ENCODE results near the gene ECE2. TPM values are rescaled to one million over a fixed set of nuclear protein-coding genes. Genes with fewer than 3 reads are reported as not detected.
A peak's percentile ranks its signal among the peaks of the same experiment; 100 is the strongest.

The ECE2 gene
- total RNA-seq, 2 experiments from 2014 or later = not detected

DNA sequence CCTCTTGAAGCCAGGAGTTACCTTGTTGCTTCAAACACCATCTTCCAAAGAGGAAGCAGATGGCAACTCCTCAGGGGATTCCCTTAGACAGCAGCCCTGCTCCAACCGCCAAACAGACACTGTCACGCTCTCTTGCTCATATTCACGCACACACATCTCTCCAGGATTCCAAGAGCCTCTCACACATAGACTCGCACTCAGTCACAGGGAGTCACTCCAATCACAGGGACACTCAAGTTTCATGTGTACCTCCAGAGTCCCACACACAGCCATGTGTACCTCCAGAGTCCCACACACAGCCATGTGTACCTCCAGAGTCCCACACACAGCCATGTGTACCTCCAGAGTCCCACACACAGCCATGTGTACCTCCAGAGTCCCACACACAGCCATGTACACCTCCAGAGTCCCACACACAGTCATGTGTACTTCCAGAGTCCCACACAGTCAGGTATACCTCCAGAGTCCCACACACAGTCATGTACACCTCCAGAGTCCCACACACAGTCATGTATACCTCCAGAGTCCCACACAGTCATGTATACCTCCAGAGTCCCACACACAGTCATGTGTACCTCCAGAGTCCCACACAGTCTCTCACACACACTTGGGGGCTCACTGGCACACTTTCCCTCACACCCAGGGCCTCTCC, 40.3 kb upstream of the ECE2 start:
- no peaks in the 10 kb centered on the region for H3K9me3 Mint-ChIP-seq (ENCODE audit: low read depth)
- H3K36me3 Mint-ChIP-seq = no peaks in the 10 kb centered on the region
- H3K4me3 Mint-ChIP-seq = no peak overlapping the region
- H3K27ac Mint-ChIP-seq = no peak overlapping the region
- H3K27me3 Mint-ChIP-seq = peaks cover 22% of the 10 kb centered on the region
- CTCF ChIA-PET = interaction anchor here (1.0 to 2.7 kb wide), 2 partner anchors 14 to 17 kb away, joined by 3 to 10 read pairs; partner anchors contain the start of gene EEF1AKMT4
- H3K4me1 Mint-ChIP-seq = peaks cover 4% of the 10 kb centered on the region
- ATAC-seq = no peak
- DNase-seq = no peak

- Mint-ChIP-seq H3K4me3 (no peak overlapping the region), H3K4me1 (peaks cover 2% of the 10 kb centered on the region), H3K9me3 (ENCODE audit: low read depth) (no peaks in the 10 kb centered on the region), H3K27me3 (peaks cover 20% of the 10 kb centered on the region), H3K36me3 (no peaks in the 10 kb centered on the region), H3K27ac (no peak overlapping the region)
- ATAC-seq (no peak), DNase-seq (no peak)
- CTCF ChIA-PET = interaction anchor here (1.0 to 5.3 kb wide), 3 partner anchors 9 to 17 kb away, joined by 3 to 47 read pairs (median 10); partner anchors contain the start of gene EEF1AKMT4
These were observed 39.8 kb upstream of the ECE2 start for GRCh38 chr3:184236033-184236410.

- Mint-ChIP-seq H3K36me3 (no peaks in the 10 kb centered on the region), H3K27ac (no peak overlapping the region)
- ATAC-seq = no peak
These were observed 39.2 kb upstream of the ECE2 start for GRCh38 chr3:184236636-184237035.

DNA sequence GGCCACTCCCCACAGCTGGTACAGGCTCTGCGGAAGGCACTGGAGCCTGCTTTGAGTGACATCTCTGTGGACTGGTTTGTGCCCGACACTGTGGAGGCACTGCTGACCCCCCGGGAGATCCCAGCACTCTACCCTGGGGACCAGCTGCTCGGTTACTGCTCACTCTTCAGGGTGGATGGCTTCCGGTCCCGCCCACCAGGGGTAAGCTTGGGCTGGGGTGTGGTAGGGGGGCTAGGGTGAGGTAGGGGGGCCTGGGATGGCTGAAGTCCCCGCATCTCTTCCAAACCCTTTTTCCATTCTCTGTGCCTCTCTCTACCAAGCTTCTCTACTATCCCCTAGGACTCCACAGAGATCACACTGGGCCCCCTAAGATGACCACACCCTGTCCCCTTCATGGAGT, 38.6 kb upstream of the ECE2 start:
- Mint-ChIP-seq H3K4me3 (no peak overlapping the region), H3K4me1 (no peaks in the 10 kb centered on the region), H3K27ac (no peak overlapping the region), H3K27me3 (peaks cover 8% of the 10 kb centered on the region), H3K9me3 (ENCODE audit: low read depth) (no peaks in the 10 kb centered on the region), H3K36me3 (no peaks in the 10 kb centered on the region)
- no peak for DNase-seq
- CTCF ChIA-PET = interaction anchor here (2.7 to 5.3 kb wide), 2 partner anchors 10 to 13 kb away, joined by 10 to 47 read pairs; partner anchors contain the start of gene EEF1AKMT4
- ATAC-seq = no peak

More at GRCh38 chr3:184236636-184237035, 39.2 kb upstream of the ECE2 start:
- H3K4me1 Mint-ChIP-seq = no peaks in the 10 kb centered on the region
- H3K27me3 Mint-ChIP-seq = peaks cover 14% of the 10 kb centered on the region
- no peak overlapping the region for H3K4me3 Mint-ChIP-seq
- no peak for DNase-seq
- no peaks in the 10 kb centered on the region for H3K9me3 Mint-ChIP-seq (ENCODE audit: low read depth)
- CTCF ChIA-PET = interaction anchor here (1.0 to 5.3 kb wide), 3 partner anchors 9 to 16 kb away, joined by 3 to 47 read pairs (median 10); partner anchors contain the start of gene EEF1AKMT4

GRCh38 chr3:184237807-184238206, 38.0 kb upstream of the ECE2 start:
- H3K9me3 Mint-ChIP-seq (ENCODE audit: low read depth) = no peaks in the 10 kb centered on the region
- H3K4me1 Mint-ChIP-seq = no peaks in the 10 kb centered on the region
- H3K27me3 Mint-ChIP-seq = peaks cover 2% of the 10 kb centered on the region
- CTCF ChIA-PET = interaction anchor here (0.8 to 5.3 kb wide), 3 partner anchors 11 to 13 kb away, joined by 4 to 47 read pairs (median 10); partner anchors contain the start of gene EEF1AKMT4
- H3K27ac Mint-ChIP-seq = no peak overlapping the region
- DNase-seq (no peak), ATAC-seq (no peak)
- peaks cover 3% of the 10 kb centered on the region for H3K36me3 Mint-ChIP-seq
- no peak overlapping the region for H3K4me3 Mint-ChIP-seq

GRCh38 chr3:184238246-184238818, 37.5 kb upstream of the ECE2 start:
- CTCF ChIA-PET = interaction anchor here (0.8 to 5.3 kb wide), 3 partner anchors 11 to 13 kb away, joined by 4 to 47 read pairs (median 10); partner anchors contain the start of gene EEF1AKMT4
- Mint-ChIP-seq H3K4me3 (no peak overlapping the region), H3K4me1 (no peaks in the 10 kb centered on the region), H3K9me3 (ENCODE audit: low read depth) (no peaks in the 10 kb centered on the region), H3K27me3 (no peaks in the 10 kb centered on the region), H3K36me3 (peaks cover 3% of the 10 kb centered on the region), H3K27ac (no peak overlapping the region)
- ATAC-seq = no peak
- no peak for DNase-seq

DNA sequence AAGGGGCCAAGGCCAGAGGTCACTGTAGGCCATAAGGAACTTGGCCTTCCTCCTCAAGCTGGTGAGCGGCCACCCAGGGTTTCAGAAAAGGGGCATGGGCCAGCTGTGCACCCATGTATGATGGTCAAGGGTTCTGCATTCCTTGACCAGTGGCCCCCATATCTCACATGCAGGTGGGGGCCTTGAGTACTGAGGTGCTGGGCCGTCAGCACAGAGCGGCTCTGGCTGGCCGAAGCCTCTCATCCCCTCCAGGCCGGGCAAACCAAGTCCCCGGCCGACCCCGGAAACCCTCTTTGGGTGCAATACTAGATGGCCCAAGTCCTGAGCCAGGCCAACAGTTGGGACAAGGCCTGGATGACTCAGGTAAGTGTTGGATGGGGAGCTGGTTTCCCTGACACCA, 36.6 kb upstream of the ECE2 start:
- Mint-ChIP-seq H3K27me3 (no peaks in the 10 kb centered on the region), H3K4me3 (no peak overlapping the region), H3K9me3 (ENCODE audit: low read depth) (no peaks in the 10 kb centered on the region), H3K36me3 (peaks cover 3% of the 10 kb centered on the region), H3K4me1 (no peaks in the 10 kb centered on the region), H3K27ac (no peak overlapping the region)
- ATAC-seq = no peak
- no peak for DNase-seq
- CTCF ChIA-PET = interaction anchor here (1.7 to 5.3 kb wide), 2 partner anchors 12 to 21 kb away, joined by 4 to 47 read pairs; no protein-coding TSS in a partner anchor

GRCh38 chr3:184239708-184240107, 36.1 kb upstream of the ECE2 start:
- Mint-ChIP-seq H3K27ac (no peak overlapping the region), H3K4me1 (no peaks in the 10 kb centered on the region), H3K9me3 (ENCODE audit: low read depth) (no peaks in the 10 kb centered on the region), H3K36me3 (peaks cover 5% of the 10 kb centered on the region), H3K4me3 (no peak overlapping the region), H3K27me3 (no peaks in the 10 kb centered on the region)
- DNase-seq (no peak), ATAC-seq (no peak)
- CTCF ChIA-PET = interaction anchor here (1.2 to 5.3 kb wide), 5 partner anchors 10 to 20 kb away, joined by 3 to 47 read pairs (median 4); partner anchors contain the start of genes EEF1AKMT4 and VWA5B2

DNA sequence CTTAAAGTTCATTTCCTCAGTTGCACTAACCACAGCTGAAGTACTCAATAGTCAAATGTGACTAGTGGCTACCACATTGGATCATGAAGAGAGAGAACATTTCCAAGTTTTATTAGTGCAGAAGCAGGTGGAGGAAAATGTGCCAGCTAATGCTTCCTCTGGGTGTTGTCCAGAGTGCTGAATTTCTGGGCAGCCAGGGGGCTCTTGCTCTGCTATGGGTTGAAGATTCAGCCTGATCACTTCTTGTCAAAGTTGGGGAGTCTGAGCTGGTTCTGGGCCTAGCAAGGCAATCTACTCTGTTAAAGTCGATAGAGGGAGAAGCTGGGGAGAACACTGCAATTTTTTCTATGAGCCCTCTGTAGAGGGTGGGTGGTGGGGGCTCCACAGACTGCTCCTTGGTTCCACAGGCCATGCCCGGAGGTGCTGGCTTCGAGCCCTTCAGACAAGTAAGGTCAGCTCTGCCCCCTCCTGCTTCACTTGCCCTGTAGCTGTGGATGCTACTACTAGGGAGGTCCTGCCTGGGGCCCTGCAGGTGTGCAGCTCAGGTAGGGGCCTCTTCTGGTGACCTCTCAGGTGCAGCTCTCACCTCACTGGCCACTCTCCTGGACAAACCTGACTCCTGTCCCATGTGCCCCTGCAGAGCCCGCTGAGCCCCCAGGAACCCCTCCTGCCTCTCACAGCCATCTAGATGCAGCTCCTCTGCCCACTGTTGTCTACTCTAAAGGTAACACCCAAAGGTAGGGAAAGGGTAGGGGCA, 35.3 kb upstream of the ECE2 start:
- no peak for ATAC-seq
- Mint-ChIP-seq H3K27ac (no peak overlapping the region), H3K4me3 (no peak overlapping the region), H3K9me3 (ENCODE audit: low read depth) (no peaks in the 10 kb centered on the region), H3K4me1 (no peaks in the 10 kb centered on the region), H3K36me3 (peaks cover 10% of the 10 kb centered on the region), H3K27me3 (no peaks in the 10 kb centered on the region)
- DNase-seq = no peak
- CTCF ChIA-PET = interaction anchor here (0.6 to 5.3 kb wide), 7 partner anchors 9 to 759 kb away, joined by 3 to 47 read pairs (median 4); partner anchors contain the start of genes EEF1AKMT4 and VWA5B2

DNA sequence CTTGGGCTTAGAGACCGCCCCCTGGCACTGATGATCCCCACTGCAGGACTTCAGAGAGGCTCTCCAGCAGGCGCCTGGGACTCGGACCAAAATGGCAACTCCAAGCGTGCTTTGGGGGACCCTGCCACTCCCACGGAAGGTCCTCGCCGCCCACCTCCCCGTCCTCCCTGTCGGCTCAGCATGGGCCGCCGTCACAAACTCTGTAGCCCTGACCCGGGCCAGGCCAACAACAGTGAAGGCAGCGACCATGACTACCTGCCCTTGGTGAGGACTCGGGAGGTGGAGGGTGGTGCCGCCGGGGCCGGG, 34.7 kb upstream of the ECE2 start:
- Mint-ChIP-seq H3K27me3 (no peaks in the 10 kb centered on the region), H3K4me3 (no peak overlapping the region), H3K9me3 (ENCODE audit: low read depth) (no peaks in the 10 kb centered on the region), H3K36me3 (peaks cover 15% of the 10 kb centered on the region), H3K27ac (no peak overlapping the region), H3K4me1 (no peaks in the 10 kb centered on the region)
- ATAC-seq (no peak), DNase-seq (no peak)
- CTCF ChIA-PET = interaction anchor here (1.3 to 5.3 kb wide), 5 partner anchors 9 to 346 kb away, joined by 4 to 47 read pairs (median 4); partner anchors contain the start of genes EEF1AKMT4 and VWA5B2

- peak; percentile 44 for ATAC-seq
- CTCF ChIA-PET = interaction anchor here (1.3 to 5.3 kb wide), 5 partner anchors 8 to 346 kb away, joined by 3 to 47 read pairs (median 11); partner anchors contain the start of genes DVL3 and EEF1AKMT4
- Mint-ChIP-seq H3K27ac (no peak overlapping the region), H3K9me3 (ENCODE audit: low read depth) (no peaks in the 10 kb centered on the region), H3K4me3 (no peak overlapping the region), H3K36me3 (peaks cover 15% of the 10 kb centered on the region), H3K27me3 (no peaks in the 10 kb centered on the region), H3K4me1 (no peaks in the 10 kb centered on the region)
- DNase-seq = no peak
These were observed 34.1 kb upstream of the ECE2 start for GRCh38 chr3:184241447-184242296.

GRCh38 chr3:184242297-184242685, 33.5 kb upstream of the ECE2 start:
- Mint-ChIP-seq H3K4me1 (no peaks in the 10 kb centered on the region), H3K27me3 (no peaks in the 10 kb centered on the region), H3K9me3 (ENCODE audit: low read depth) (no peaks in the 10 kb centered on the region), H3K4me3 (no peak overlapping the region), H3K36me3 (peaks cover 15% of the 10 kb centered on the region), H3K27ac (no peak overlapping the region)
- ATAC-seq (no peak), DNase-seq (no peak)
- CTCF ChIA-PET = interaction anchor here (1.3 to 2.4 kb wide), 2 partner anchors 15 to 87 kb away, joined by 3 to 17 read pairs; partner anchors contain the start of gene DVL3
